Fibroblast of gingiva (primary cell): Measurements from ENCODE around the gene HGS.

ENCODE experiments used
- DNase-seq: peaks from one replicate; pipeline ENCODE4 v3.0.0-alpha.2; 2011; ENCODE audit warnings: low read depth

Gene HGS

DNA sequence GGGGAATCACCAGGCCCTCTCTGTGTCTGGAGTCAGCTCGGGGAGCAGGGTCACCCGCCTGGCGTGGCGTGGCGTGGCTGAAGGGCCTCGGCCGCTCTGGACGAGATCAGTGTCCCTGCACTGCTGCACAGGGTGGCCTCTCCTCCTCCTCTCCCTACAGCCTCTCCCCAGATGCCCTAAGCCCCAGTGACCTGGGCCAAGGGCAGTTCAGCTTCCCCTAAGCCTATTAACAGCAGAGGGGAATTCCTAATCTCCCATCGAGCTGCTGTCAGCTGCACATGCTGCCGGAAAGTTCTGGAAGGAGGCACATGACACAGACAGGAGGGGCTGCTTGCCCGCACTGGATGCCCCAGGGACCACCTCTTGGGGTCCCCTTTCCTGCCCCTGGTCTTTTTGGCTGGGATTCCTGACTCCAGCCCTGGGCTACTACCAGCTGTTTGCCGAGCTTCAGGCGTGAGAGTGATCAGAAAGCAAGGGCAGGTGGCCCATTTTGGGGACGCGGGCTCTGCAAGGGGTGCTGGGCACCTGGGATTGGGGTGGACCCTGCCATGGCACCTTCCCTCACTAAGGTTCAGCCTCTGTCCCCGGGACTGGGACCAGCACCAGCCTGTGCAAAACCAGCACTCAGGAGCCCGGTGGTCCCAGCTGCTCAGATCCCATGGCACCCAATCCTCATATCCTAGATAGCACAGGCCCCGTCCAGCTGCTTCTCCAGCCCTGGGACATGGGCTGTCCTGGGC, 28.3 kb upstream of the HGS start:
- DNase-seq, result no peak

DNA sequence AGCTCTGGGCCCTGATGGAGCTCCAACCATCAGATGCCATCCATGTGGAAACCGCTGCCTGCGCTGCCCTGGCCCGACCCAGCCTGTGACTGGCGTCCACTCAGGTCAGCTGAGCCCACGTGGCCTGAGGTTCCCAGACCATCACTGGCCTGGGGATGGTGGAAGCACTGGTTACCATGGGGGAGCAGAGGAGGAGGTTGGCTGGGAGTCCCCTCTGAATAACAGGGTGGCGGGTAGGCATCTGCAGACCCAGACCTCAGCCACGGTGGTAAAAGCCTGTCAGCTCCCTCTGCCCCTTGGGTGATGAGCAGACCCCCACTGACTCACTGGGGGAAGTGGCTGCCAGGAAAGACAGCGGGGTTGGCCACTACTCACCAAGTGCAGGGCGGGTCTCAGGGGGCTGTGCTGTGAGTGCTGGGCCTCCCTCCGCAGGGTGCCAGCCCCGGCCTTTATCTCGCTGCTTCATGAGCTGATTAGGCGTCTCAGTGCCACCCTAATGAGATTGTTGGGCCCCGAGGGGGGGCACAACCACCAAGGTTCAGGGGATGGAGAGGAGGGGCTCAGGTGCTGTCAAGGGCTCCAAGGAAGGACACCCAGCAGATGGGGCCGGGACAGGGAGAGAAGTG, 27.6 kb upstream of the HGS start, which contains the start of gene PDE6G:
PDE6G (minus strand) TSS at position 425 of the 626 bp plus-strand sequence. CDS start 3,237 bp downstream, outside the sequence.
- no peak for DNase-seq

DNA sequence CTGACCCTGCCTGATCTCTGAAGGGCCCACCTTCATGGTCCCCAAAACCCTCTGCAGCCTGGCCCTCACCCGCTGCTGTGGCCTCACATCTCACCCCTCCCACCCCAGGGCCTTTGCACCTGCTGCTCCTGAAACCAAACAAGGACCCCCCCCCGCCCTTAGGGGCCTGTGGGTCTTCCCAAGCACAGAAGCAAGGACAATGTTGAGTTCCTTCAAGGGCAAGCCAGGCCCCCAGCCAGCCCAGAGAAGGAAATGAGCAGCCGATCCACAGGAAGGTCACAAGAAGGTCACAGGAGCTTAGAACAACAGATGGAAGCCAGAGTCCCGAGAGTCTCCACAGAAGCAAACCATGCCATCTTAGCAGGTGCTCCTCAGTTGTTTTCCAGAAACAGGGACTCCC, 27.0 kb upstream of the HGS start:
- DNase-seq, result no peak

DNA sequence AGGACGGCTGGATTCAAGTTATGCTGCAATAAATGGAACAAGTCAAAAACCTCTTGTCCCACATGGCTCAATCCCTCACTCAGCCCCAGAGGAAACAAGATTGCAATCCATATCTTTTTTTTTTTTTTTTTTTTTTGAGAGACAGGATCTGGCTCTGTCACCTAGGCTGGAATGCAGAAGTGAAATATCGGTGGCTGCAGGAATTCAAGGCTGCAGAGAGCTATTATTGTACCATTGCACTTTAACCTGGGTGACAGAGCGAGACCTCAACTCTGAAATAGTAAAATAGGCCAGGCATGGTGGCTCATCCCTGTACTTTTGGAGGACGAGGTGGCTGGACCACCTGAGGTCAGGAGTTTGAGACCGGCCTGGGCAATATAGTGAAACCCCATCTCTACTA, 24.8 kb upstream of the HGS start:
- no peak for DNase-seq

DNA sequence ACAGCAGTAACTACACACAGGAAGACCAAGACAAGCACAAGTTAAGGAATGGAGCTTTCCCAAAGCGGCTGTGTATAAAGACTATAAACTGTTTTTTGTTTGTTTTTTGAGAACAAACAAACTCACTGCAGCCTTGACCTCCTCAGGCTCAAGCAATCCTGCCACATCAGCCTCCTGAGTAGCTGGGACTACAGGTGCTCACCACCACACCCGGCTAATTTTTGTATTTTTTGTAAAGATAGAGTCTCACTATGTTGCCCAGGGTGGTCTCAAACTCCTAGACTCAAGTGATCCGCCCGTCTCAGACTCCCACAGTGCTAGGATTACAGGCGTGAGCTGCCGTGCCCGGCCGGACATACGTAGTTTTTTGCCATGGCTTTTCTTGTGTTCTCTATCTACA, 23.4 kb upstream of the HGS start:
- no peak for DNase-seq

DNA sequence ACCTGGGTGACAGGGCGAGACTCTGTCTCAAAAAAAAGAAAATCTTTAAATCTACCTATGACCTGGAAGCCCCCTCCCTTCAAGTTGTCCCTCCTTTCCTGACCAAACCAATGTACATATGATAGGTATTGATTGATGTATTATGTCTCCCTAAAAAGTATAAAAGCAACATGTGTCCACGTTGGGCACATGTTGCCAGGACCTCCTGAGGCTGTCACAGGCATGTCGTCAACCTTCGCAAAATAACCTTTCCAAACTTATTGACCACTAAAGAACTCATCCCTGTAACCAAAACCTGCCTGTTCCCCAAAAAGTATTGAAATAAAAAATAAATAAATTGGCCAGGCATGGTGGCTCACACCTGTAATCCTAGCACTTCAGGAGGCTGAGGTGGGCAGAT, 21.8 kb upstream of the HGS start:
- no peak for DNase-seq

DNA sequence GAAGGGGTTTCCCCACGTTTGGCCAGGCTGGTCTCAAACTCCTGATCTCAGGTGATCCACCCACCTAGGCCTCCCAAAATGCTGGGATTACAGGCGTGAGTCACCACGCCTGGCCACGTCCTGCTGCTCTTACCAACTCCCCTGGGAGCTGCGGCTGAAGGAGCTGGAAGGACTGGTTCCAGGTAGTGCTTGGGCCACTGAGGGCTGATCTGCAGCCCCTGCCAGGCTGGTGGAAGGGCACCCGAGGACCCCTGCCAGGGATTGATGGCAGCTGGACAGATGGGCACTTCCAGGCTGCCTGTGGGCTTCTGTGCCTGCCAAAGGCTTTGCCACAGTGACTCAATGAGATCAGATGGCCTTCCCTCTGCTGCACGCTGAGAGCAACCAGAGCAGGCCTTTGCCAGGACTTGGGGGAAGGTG, 19.8 kb upstream of the HGS start:
- no peak for DNase-seq

DNA sequence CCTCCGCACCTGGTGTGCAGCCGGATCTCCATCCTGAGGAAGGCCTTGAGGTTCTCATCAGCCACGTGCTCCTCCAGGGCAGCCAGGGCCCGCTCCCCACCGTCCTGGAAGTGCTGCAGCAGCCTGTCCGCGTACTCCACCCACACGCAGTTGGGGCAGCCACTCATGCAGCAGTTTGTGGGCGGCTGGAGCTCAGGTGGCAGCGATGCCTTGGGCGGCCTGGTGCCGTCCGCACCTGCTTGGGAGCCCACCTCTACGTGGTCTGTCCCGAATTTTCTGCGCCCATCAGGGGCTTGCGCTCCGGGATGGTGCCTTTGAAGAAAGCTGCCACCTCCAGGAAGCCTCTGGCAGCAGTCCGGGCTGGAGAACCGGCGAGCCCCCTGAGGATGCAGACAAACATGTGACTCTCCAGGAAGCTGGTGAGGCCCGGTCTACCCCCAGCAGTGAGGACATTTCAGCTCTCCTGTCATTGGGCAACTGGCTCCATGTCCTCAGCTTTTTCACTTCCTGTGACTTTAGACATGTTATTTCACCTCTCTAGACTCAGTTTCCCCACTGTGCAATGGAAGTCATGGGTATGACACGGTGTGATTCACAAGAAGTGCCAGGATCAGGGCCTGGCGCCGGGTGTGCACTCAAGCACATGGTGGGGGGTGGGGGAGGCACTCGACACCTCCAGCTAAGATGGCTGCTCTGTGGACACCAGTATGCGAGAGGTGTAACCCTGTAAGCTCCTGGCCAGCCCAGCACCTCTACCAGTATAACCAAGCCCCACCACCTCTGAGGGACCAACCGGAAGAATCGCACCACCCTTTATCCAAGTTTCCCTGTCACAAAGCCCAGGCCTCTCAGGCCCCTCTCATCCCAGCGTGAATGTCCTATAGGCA, 18.4 kb upstream of the HGS start:
- peak; percentile 19 for DNase-seq

DNA sequence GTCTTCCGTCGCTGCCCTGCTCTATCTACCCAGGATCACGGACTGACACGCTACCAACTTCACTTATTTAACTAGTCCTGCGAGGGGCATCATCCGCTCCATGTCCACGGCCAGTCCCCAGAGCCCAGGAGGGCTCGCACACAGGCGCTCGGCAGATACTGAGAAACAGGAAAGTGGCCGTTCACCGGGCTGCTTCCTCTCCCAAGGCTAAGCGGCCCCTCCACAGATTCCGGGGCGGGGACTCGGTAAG, 17.8 kb upstream of the HGS start:
- no peak for DNase-seq

DNA sequence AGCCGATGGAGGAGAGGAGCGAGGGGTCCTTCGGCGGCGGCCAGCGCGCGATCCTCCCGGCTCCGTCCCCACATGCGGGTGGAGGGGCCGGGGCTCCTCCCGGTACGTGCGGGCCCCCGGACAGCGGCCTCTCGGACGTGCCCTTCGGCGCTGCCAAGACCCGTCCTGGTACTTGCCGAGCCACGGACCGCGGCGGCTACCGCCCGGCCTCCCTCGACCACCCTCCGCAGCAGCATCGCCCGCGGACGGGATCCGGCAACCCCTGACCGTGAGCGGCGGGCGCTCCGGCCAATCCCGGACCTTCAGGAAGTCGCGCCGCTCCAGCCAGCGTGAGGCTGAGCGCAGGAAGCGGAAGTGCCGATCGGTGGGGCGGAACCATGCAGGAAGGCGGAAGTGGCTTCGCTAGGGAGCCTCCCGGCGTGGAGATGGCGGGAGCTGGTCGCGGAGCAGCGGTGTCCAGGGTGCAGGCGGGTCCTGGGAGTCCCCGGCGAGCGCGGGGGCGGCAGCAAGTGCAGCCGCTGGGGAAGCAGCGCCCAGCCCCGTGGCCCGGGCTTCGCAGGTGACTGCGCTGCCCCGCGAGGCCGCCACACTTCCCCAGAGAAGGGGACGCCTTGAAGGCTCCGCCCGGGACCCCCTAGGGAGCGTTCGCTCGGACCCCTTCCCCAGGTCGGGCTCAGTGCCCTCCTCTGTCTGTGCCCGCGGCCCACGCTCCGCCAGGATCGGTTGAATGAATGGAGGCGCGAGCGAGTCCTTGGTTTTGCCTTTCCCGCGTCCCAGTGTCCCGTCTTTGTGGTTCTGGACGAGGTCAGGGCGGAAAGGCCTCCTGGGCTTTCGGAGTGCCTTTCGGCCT, 17.2 kb upstream of the HGS start, which contains the start of the genes CCDC137 and OXLD1:
CCDC137 (plus strand) TSS at position 396 of the 850 bp plus-strand sequence; CDS start at position 426, 30 bp downstream.
OXLD1 (minus strand) TSS at position 264 of the 850 bp plus-strand sequence; CDS start at position 236, 28 bp downstream.
- DNase-seq, result peak; percentile 97

DNA sequence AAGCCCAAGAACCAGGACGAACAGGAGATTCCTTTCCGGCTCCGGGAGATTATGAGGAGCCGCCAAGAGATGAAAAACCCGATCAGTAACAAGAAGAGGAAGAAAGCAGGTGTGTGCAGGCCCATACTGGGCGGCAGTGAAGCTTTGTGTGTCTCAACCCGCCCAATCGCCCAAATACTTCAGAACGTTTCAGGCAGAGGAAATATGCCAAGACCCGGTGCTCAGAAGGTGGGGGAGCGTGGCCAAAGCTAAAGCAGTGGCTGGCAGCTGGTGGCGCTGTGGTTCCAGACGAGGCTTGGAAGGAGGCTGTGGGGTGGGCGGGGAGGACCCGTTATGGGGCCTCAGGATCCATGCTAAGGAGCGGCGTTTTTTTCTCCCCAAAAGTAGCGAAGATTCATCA, 16.1 kb upstream of the HGS start:
- no peak for DNase-seq

DNA sequence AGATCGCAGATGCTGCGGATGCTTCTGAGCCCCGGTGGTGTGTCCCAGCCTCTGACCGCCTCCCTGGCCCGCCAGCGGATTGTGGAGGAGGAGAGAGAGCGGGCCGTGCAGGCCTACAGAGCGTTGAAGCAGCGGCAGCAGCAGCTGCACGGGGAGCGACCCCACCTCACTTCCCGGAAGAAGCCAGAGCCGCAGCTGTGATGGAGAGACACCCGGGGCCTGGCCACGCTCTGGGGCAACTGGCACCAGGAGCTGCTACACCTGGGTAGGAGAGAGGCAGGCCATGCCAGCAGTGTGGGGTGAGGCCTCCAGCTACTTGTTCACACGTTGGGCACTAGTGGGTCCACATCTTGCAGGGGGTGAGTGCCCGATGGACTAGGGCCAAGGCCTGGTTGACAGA, 11.3 kb upstream of the HGS start:
- no peak for DNase-seq

DNA sequence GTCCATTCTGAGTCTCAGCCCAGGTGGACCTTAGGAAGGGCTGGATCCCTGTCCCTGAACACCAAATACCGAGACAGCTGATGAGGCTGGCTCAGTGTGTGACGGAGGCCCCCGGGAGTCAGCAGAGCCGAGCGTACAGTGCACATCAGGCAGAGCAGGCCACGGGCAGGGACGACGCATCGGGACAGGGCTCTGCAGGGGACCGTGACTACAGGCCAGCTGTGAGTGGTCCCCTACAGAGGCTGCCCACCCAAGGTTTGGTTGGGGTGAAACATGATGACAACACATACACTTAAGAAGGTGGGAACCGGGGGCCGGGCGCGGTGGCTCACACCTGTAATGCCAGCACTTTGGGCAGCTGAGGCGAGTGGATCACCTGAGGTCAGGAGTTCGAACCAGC, 10.9 kb upstream of the HGS start:
- DNase-seq, result no peak

DNA sequence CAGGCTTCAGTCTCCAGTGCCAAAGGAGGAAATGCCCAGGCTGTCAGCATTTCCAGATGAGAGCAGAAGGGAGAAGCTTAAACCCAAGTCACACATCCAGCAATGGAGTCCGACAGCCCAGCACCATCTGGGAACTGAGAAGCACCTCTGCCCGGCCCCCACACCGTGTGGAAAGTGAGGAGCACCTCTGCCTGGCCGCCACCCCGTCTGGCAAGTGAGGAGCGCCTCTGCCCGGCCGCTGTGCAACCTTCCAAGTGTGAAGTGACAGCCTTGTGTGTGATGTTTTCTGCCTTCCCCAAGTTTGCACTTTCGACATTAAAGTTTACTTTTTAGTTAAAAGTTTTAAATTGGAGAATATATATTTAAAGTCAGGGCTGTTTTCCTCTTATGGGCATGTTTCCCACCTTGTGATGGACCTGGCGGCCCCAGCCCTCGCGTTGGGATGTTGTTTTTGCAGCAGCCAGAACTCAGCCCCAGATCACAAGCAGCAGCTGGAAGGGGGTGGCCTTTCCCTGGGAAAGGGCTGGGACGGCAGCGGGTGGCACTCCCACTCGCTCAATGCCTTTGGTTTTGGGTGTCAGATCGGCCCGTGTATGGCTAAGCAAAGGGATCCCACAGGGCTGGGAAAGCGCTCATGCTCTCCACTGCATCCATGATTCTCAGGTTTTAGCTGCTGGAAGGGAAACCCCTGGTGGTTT, 10.1 kb upstream of the HGS start:
- DNase-seq, result no peak

DNA sequence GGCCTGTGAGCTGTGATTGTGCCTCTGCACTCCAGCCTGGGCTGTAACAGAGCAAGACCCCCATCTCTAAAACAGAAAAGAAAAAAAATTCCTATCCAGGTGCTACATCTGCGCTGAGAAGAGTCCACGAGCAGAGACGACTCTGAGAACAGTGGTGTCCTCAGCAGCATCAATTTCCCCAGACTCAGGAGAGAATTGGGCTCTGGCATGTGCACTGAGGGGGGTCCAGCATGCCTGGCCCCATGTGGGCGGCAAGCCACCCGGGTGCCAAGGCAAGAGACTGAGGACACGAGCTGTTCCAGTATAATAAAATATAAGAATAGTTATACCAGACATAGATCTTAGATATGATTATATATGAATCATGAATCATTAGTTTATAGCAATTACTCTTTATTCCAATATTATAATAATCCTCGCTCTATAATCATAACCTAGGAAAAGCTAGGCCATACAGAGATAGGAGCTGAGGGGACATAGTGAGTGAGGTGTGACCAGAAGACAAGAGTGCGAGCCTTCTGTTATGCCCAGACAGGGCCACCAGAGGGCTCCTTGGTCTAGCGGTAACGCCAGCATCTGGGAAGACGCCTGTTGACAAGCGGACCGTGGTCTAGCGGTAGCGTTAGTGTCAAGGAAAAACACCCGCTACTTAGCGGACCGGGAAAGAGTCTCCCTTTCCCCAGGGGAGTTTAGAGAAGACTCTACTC, 8.1 kb upstream of the HGS start:
- DNase-seq, result peak; percentile 40

DNA sequence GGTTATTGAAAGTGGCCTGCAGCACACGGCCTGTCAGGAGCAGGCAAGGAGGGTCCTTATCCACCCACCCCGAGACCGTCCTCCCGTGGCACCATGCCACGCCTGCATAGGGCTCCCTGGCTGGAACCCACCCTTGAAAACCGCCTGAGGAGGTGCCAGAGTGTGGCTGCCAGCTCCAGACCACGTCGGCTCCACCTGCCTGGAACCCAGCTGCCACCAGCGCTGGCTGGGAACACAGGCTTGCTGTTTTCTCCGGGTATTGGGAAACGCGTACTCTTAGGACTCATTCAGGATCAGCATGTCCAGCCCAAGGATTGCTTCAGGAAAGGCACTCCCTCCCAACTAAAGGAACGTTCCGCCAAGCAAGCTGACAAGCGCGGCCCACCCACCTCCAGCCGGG, 6.9 kb upstream of the HGS start:
- no peak for DNase-seq

DNA sequence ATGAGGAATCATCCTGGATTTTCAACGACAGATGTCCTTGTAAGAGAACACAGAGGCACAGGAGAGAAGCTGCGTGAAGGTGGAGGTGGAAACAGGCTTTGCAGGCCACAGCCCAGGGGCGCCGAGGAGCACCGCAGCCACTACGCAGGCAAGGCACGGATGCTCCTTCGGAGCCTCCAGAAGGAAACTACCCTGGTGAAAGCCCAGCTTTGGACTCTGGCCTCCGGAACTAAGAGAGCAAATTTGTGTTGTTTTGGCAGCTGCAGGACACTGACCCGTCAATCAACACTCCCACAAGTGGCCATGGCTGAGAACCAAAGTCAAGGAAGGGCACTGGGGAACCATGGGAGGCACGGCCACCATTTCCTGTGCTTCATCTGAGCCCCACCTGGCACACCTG, 3.7 kb upstream of the HGS start:
- no peak for DNase-seq

DNA sequence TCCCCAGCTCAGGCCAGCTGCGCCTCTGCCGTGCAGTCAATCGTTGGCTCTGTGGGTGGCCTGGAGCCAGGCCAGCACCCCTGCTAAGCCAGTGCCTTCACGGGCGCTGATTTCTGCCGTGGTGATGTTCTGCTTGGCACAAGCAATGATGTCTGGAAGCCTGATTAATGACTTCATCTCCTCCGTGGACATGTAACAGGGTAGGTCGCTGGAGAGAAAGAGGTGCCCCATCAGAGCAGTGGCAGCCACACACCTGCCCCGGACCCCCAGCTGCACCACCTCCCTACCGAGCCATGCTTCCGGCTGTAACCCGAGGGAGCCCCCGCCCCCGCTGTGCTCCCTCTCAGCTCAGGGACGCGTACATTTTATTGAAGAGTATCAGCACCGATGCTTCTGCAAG, 2.1 kb upstream of the HGS start:
- peak; percentile 52 for DNase-seq

DNA sequence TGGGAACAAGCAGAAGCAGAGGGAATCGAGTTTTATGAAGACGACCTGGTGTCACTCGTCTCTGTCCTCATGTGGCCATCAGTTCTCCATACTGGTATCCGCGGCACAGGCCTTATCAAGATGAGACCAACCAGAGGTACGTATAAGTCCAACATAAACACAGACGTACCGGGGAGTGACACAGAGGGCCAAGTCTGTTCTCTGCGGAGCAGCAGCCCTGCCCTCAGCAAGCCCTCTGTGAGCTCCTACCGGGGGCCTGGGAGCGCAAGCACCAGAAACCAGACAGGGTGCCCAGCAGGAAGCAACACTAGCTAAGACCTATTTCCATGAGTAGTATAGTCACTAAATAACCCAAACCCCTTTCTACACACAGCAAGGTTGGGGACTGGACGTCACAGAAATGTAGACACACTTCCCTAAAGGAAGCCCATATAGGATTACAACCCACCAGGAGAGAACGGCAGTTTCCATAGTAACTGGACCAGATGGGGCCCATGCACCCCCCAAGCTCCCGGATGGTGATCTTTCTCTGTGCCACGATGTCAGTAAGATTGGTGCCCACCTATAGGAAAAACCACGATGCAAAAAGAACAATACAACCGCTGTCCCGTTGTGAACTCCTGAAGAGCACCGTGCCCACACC, 1.1 kb upstream of the HGS start:
- DNase-seq, result peak; percentile 44

DNA sequence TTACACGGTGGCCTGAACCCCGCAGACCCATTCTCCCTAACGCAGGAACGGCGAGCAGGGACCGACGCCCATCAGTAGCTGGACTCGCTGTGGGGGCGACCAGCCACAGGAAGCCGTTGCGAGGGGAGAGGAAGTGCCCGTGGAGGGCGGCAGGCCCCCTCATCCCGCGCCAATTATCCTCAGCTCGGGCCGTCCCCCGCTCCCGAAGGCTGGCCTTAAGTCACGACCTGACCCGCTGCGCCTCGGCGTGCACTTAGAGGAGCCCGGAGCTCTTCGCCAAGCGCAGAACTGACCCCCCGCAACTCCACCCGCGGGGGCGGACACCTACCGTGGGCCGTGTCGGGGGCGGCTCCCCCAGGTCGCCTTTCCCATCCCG, 615 bp upstream of the HGS start:
- no peak for DNase-seq
